Cortex of kidney (tissue), 1 donor: ENCODE results near the gene ALKBH1.
"Not testable (repeated sequence)": the region's sequence is repeated elsewhere in the genome, so short reads cannot be mapped to it uniquely, and the experiment has no call there.

Source experiments
- DNase-seq: peaks from one replicate; lab custom pipeline; 2025; lab: John Stamatoyannopoulos, UW

Gene ALKBH1

GRCh38 chr14:77707724-77708408 is at the start of gene ALKBH1, which contains the start of gene SLIRP:
Gene ALKBH1, minus strand, starts transcription at chr14:77708023. Its CDS starts 19 bp downstream, at chr14:77708004.
Gene SLIRP, plus strand, starts transcription at chr14:77708103. Its CDS starts 9 bp downstream, at chr14:77708112.
- DNase-seq, result no peak

GRCh38 chr14:77752799-77753516 is 45.1 kb upstream of the ALKBH1 start:
- DNase-seq, result no peak

GRCh38 chr14:77752266-77752665 is 44.4 kb upstream of the ALKBH1 start:
- no peak for DNase-seq

- DNase-seq, result not testable (repeated sequence)
Measured at GRCh38 chr14:77747425-77747824, 39.6 kb upstream of the ALKBH1 start.

GRCh38 chr14:77746064-77746702 is 38.4 kb upstream of the ALKBH1 start:
- DNase-seq, result no peak

GRCh38 chr14:77741438-77741837 is 33.6 kb upstream of the ALKBH1 start:
- no peak for DNase-seq

- DNase-seq, result no peak
Measured at GRCh38 chr14:77738559-77739250, 30.9 kb upstream of the ALKBH1 start.

GRCh38 chr14:77730976-77731497 is 23.2 kb upstream of the ALKBH1 start:
- no peak for DNase-seq

- no peak for DNase-seq
Measured at GRCh38 chr14:77722301-77722700, 14.5 kb upstream of the ALKBH1 start.

- no peak for DNase-seq
Measured at GRCh38 chr14:77721437-77721836, 13.6 kb upstream of the ALKBH1 start.

GRCh38 chr14:77717608-77718305 is 9.9 kb upstream of the ALKBH1 start:
- DNase-seq, result no peak

- DNase-seq, result no peak
Measured at GRCh38 chr14:77714926-77715325, 7.1 kb upstream of the ALKBH1 start.

GRCh38 chr14:77710364-77710763 is 2.5 kb upstream of the ALKBH1 start:
- no peak for DNase-seq

GRCh38 chr14:77709412-77709811 is 1.6 kb upstream of the ALKBH1 start:
- no peak for DNase-seq

GRCh38 chr14:77708749-77709148 is 926 bp upstream of the ALKBH1 start:
- DNase-seq, result no peak

- no peak for DNase-seq
Measured at GRCh38 chr14:77707355-77707723, 484 bp downstream of the ALKBH1 start.

- DNase-seq, result no peak
Measured at GRCh38 chr14:77691259-77691658, 16.6 kb downstream of the ALKBH1 start.

- no peak for DNase-seq
Measured at GRCh38 chr14:77682158-77682553, 25.7 kb downstream of the ALKBH1 start.

GRCh38 chr14:77681196-77682157 is 26.3 kb downstream of the ALKBH1 start:
- DNase-seq, result no peak

GRCh38 chr14:77674931-77675330 is 32.9 kb downstream of the ALKBH1 start:
- no peak for DNase-seq
